ENCODE results near the gene TMEM8B. TPM values are rescaled to one million over a fixed set of nuclear protein-coding genes. Genes with fewer than 3 reads are reported as not detected.
A peak's percentile ranks its signal among the peaks of the same experiment; 100 is the strongest.
"Not testable (repeated sequence)": the region's sequence is repeated elsewhere in the genome, so short reads cannot be mapped to it uniquely, and the experiment has no call there.

TMEM8B gene
- total RNA-seq, 1 experiment from 2014 or later: 2.4 TPM

DNA sequence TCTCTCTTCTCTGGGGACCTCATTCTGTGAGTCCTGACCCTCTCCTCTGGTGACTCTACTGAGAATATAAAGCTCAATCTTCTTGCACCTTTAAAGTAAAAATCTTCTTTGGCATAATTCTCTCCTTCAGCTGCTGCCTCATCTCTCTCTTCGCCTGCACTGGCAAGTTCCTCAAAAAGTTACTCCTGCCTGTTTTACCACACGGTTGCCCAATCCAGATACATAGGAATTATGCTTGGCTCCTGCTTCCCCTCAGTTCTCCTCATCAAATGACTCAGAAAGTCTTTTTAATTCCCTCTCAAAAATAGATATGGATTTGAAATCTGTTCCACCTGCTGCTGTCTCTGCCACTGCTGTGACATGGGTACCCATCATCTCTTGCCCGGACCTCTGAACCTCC is 62.6 kb downstream of the TMEM8B start:
- POLR2A ChIA-PET (ENCODE audit: unreplicated experiment): no interaction called here
- no peak for DNase-seq

DNA sequence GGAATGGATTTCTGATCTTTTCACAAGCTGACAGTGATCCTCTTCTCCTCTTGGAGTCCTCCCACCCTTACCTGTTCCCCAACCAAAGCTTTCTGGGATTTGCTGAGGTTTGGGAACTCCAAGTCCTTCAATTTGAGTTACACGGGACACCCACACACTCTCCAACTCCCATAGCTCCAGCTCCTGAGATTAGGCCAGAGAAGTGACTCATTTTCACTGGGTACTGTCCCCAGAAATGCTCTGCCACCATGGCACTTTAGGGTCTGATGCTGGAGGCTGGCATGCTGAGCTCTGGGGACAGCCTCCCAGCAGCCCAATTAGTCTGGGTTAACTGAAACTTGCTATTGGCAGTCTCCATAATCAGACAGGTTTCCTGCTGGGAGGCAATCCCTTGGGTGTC is 63.0 kb downstream of the TMEM8B start:
- ATAC-seq (no peak), DNase-seq (no peak)
- TF ChIP-seq EZH2 (IDR thresholded peaks at IDR 0.05; ENCODE audit: low read length, unreplicated experiment): no peak
- TF ChIP-seq, protein P1, sequence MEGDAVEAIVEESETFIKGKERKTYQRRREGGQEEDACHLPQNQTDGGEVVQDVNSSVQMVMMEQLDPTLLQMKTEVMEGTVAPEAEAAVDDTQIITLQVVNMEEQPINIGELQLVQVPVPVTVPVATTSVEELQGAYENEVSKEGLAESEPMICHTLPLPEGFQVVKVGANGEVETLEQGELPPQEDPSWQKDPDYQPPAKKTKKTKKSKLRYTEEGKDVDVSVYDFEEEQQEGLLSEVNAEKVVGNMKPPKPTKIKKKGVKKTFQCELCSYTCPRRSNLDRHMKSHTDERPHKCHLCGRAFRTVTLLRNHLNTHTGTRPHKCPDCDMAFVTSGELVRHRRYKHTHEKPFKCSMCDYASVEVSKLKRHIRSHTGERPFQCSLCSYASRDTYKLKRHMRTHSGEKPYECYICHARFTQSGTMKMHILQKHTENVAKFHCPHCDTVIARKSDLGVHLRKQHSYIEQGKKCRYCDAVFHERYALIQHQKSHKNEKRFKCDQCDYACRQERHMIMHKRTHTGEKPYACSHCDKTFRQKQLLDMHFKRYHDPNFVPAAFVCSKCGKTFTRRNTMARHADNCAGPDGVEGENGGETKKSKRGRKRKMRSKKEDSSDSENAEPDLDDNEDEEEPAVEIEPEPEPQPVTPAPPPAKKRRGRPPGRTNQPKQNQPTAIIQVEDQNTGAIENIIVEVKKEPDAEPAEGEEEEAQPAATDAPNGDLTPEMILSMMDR (conservative IDR thresholded peaks at IDR 0.05; ENCODE audit: low read depth, low read length): no peak
- no peak for TF ChIP-seq EZH2phosphoT487 (IDR thresholded peaks at IDR 0.05; ENCODE audit: borderline replicate concordance, low read length)
- H3K4me2 ChIP-seq (ENCODE audit: low read length): no peak overlapping the region
- no peaks in the 10 kb centered on the region for H3F3A ChIP-seq (ENCODE audit: low read length, unreplicated experiment)
- H3K4me3 ChIP-seq (ENCODE audit: low read length): no peak overlapping the region
- no peaks in the 10 kb centered on the region for H3K9me2 ChIP-seq (replicated peaks; ENCODE audit: low read length)
- POLR2A ChIA-PET (ENCODE audit: unreplicated experiment): no interaction called here
- no TSS peak for BruUV-seq (replicated peaks)
- H3K27ac ChIP-seq (ENCODE audit: low read length): no peak overlapping the region
- H3K9ac ChIP-seq (ENCODE audit: low read length): no peak overlapping the region
- H3K9me3 ChIP-seq (ENCODE audit: low read length): no peaks in the 10 kb centered on the region
- no peaks in the 10 kb centered on the region for H3K79me2 ChIP-seq (ENCODE audit: low read length)
- H3K36me3 ChIP-seq (ENCODE audit: low read depth, low read length): no peaks in the 10 kb centered on the region
- CTCF ChIA-PET: no interaction called here
- intact Hi-C loops (cut with micrococcal nuclease): no loop called here
- H3K4me1 ChIP-seq (ENCODE audit: insufficient read depth, low read length): no peaks in the 10 kb centered on the region
- H4K20me1 ChIP-seq (ENCODE audit: low read length): no peaks in the 10 kb centered on the region
- no peaks in the 10 kb centered on the region for H3K27me3 ChIP-seq (ENCODE audit: low read length)
- H2AFZ ChIP-seq (ENCODE audit: low read length): no peak overlapping the region

More for the DNA sequence above, 62.6 kb downstream of the TMEM8B start:
- Histone ChIP-seq H3K36me3 (ENCODE audit: low read depth, low read length) (no peaks in the 10 kb centered on the region), H3F3A (ENCODE audit: low read length, unreplicated experiment) (no peaks in the 10 kb centered on the region), H3K4me2 (ENCODE audit: low read length) (no peak overlapping the region), H2AFZ (ENCODE audit: low read length) (no peak overlapping the region), H3K79me2 (ENCODE audit: low read length) (no peaks in the 10 kb centered on the region), H3K4me3 (ENCODE audit: low read length) (no peak overlapping the region), H3K27ac (ENCODE audit: low read length) (no peak overlapping the region), H3K4me1 (ENCODE audit: insufficient read depth, low read length) (no peaks in the 10 kb centered on the region), H4K20me1 (ENCODE audit: low read length) (no peaks in the 10 kb centered on the region), H3K27me3 (ENCODE audit: low read length) (no peaks in the 10 kb centered on the region), H3K9ac (ENCODE audit: low read length) (no peak overlapping the region), H3K9me3 (ENCODE audit: low read length) (no peaks in the 10 kb centered on the region), H3K9me2 (replicated peaks; ENCODE audit: low read length) (no peaks in the 10 kb centered on the region)
- no TSS peak for BruUV-seq (replicated peaks)
- CTCF ChIA-PET: no interaction called here
- TF ChIP-seq, protein P1 (conservative IDR thresholded peaks at IDR 0.05; ENCODE audit: low read depth, low read length): no peak
- TF ChIP-seq EZH2 (IDR thresholded peaks at IDR 0.05; ENCODE audit: low read length, unreplicated experiment) (no peak), EZH2phosphoT487 (IDR thresholded peaks at IDR 0.05; ENCODE audit: borderline replicate concordance, low read length) (no peak)
- ATAC-seq: no peak
- intact Hi-C loops (cut with micrococcal nuclease): no loop called here

DNA sequence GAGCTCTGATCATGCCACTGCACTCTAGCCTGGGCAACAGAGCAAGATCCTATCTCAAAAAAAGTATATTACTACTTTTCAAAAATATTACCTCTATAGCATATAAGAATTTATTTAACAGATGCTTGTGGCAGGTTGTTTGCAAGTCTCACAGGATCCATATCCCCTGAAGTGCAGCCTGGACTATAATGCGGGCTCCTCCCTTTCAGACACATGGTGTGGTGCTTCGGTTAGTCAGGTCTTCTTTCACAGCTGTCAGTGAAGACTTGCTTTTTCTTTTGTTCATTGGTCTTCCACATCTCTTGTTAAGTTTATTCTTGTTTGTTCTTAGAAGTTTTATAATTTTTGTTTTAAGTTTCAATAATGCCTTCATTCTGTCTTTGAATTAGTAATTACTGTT is 67.5 kb downstream of the TMEM8B start:
- DNase-seq: no peak
- no peak overlapping the region for H3K4me2 ChIP-seq (ENCODE audit: low read length)
- H3K9me2 ChIP-seq (replicated peaks; ENCODE audit: low read length): no peaks in the 10 kb centered on the region
- H3K79me2 ChIP-seq (ENCODE audit: low read length): no peaks in the 10 kb centered on the region
- H3K36me3 ChIP-seq (ENCODE audit: low read depth, low read length): no peaks in the 10 kb centered on the region
- no peaks in the 10 kb centered on the region for H3K27me3 ChIP-seq (ENCODE audit: low read length)
- H3F3A ChIP-seq (ENCODE audit: low read length, unreplicated experiment): no peaks in the 10 kb centered on the region
- TF ChIP-seq, protein P1 (conservative IDR thresholded peaks at IDR 0.05; ENCODE audit: low read depth, low read length): no peak
- no peak for TF ChIP-seq EZH2 (IDR thresholded peaks at IDR 0.05; ENCODE audit: low read length, unreplicated experiment)
- TF ChIP-seq EZH2phosphoT487 (IDR thresholded peaks at IDR 0.05; ENCODE audit: borderline replicate concordance, low read length): no peak
- H2AFZ ChIP-seq (ENCODE audit: low read length): no peak overlapping the region
- no TSS peak for BruUV-seq (replicated peaks)
- ChIA-PET POLR2A (ENCODE audit: unreplicated experiment) (interaction anchor here (0.6 kb wide), 1 partner anchor 38 kb away, joined by 6 read pairs; no protein-coding TSS in a partner anchor), CTCF (no interaction called here)
- H3K27ac ChIP-seq (ENCODE audit: low read length): no peak overlapping the region
- H3K4me3 ChIP-seq (ENCODE audit: low read length): no peak overlapping the region
- no peak for ATAC-seq
- no peaks in the 10 kb centered on the region for H3K9me3 ChIP-seq (ENCODE audit: low read length)
- no peak overlapping the region for H3K9ac ChIP-seq (ENCODE audit: low read length)
- H4K20me1 ChIP-seq (ENCODE audit: low read length): no peaks in the 10 kb centered on the region
- intact Hi-C loops (cut with micrococcal nuclease): no loop called here
- H3K4me1 ChIP-seq (ENCODE audit: insufficient read depth, low read length): no peaks in the 10 kb centered on the region

DNA sequence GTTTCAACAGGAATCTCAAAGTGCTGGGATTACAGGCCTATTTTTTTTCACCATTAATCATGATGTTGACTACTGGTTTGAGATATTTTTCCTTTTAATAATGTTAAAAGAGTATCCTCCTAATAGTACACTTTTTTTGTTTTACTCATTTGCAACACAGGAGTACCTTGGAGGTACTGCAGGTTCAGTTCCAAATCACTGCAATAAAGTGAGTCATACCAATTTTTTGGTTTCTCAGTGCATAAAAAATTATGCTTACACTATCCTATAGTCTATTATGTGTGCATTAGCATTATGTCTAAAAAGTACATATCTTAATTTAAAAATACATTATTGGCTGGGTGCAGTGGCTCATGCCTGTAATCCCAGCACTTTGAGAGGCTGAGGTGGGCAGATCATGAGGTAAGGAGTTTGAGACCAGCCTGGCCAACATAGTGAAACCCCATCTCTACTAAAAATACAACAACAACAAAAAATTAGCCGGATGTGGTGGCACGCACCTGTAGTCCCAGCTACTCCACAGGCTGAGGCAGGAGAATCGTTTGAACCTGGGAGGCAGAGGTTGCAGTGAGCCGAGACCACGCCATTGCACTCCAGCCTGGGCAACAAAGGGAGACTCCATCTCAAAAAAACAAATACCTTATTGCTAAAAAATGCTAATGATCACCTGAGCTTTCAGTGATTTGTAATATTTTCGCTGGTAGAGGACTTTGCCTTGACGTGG is 68.5 kb downstream of the TMEM8B start:
- H3K27me3 ChIP-seq (ENCODE audit: low read length); H3F3A ChIP-seq (ENCODE audit: low read length, unreplicated experiment); H3K9me3 ChIP-seq (ENCODE audit: low read length); H3K9me2 ChIP-seq (replicated peaks; ENCODE audit: low read length); H2AFZ ChIP-seq (ENCODE audit: low read length); H3K4me1 ChIP-seq (ENCODE audit: insufficient read depth, low read length); H3K79me2 ChIP-seq (ENCODE audit: low read length); H3K4me2 ChIP-seq (ENCODE audit: low read length); H3K4me3 ChIP-seq (ENCODE audit: low read length); CTCF ChIA-PET; BruUV-seq (replicated peaks); H3K36me3 ChIP-seq (ENCODE audit: low read depth, low read length); H3K9ac ChIP-seq (ENCODE audit: low read length); H4K20me1 ChIP-seq (ENCODE audit: low read length); H3K27ac ChIP-seq (ENCODE audit: low read length); intact Hi-C loops (cut with micrococcal nuclease): not testable (repeated sequence)
- peak; percentile 50 for ATAC-seq
- peak; percentile 8 for DNase-seq
- POLR2A ChIA-PET (ENCODE audit: unreplicated experiment): interaction anchor here (0.6 kb wide), 1 partner anchor 39 kb away, joined by 6 read pairs; no protein-coding TSS in a partner anchor

Measured in PC-3 (cell line).